Lower lobe of right lung (tissue), 2 donors: ENCODE data around the gene MBD1. TPM values are rescaled to one million over a fixed set of nuclear protein-coding genes. Genes with fewer than 3 reads are reported as not detected.
A peak's percentile ranks its signal among the peaks of the same experiment; 100 is the strongest.

ENCODE experiments used
- ATAC-seq, 2 donors: fragments of 200-7000 bp; cut with Tn5 transposase; one replicate each; pipeline ENCODE4 v1.9.1; 2020 to 2022; ENCODE audit warnings: mild to moderate bottlenecking in 2 of 2, moderate library complexity in 2 of 2
- DNase-seq: peaks from one replicate; pipeline ENCODE4 v3.0.0-alpha.2; 2020
- H3K27ac ChIP-seq: fragments of 200-600 bp; one replicate; pipeline ENCODE4 v1.8.0; 2022
- H3K27me3 ChIP-seq: fragments of 200-600 bp; one replicate; pipeline ENCODE4 v1.8.0; 2022; ENCODE audit warnings: low read depth
- H3K36me3 ChIP-seq: fragments of 200-600 bp; one replicate; pipeline ENCODE4 v1.8.0; 2022; ENCODE audit warnings: mild to moderate bottlenecking
- H3K4me1 ChIP-seq: fragments of 200-600 bp; one replicate; pipeline ENCODE4 v1.8.0; 2022
- H3K4me3 ChIP-seq: fragments of 200-600 bp; one replicate; pipeline ENCODE4 v1.8.0; 2022; ENCODE audit warnings: mild to moderate bottlenecking
- H3K9me3 ChIP-seq: fragments of 200-600 bp; one replicate; pipeline ENCODE4 v1.8.0; 2022
- intact Hi-C: fragments of 100-400 bp; cut with DNase I; formaldehyde crosslinking; loops from one replicate; pipeline ENCODE4 v1.11.0; 2022
- total RNA-seq: library from RNA; stranded (reverse); fragmentation: NEBNext Ultra II Directional; extraction: Animal tissue kit (Norgen Biotek cat#: 25700); gene quantifications from one replicate; pipeline ENCODE4 v1.2.1, GENCODE V29; 2021
- TF ChIP-seq, protein P1 (sequence below): fragments of 200-600 bp; IDR thresholded peaks from one replicate; pipeline ENCODE4 v1.8.0; 2022; ENCODE audit warnings: antibody characterized with exemption, mild to moderate bottlenecking
- donor health status: DM: no; HTN: yes; CAD: no; lungs with severe emphysema.

The MBD1 gene
- total RNA-seq, 1 donor from 2014 or later = 64.1 TPM

DNA sequence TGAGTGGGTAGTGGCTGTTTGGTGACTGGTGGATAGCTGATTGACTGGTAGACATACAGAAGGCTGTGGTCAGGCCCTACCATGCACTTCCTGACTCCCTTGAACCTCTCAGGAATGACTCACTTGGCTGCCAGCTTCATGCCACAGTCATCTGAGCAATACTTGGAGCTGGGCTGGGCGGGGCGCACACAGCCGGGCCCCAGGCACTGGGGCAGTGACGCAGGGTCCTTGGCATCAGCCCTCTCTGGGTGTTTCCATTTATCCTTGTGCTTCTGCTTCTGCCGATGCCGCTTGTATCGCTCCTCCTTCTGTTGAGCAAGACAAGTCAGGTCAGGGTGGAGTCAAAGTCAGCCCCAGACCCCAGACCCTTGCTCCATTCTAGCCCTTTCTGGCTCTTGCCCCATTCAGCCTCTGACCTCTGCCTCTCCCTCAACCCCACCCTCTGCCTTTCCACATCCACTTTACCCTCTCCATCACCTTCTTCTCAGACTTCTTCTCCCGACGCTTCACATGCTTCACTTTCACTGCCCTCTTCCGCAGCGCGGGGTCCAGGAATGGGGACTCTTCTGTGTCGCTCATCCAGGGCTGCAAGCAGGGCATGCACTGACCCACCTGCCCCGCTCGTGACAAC is 3.0 kb upstream of the MBD1 start:
- H3K27ac ChIP-seq = no peak overlapping the region
- no peaks in the 10 kb centered on the region for H3K27me3 ChIP-seq
- TF ChIP-seq, protein P1, sequence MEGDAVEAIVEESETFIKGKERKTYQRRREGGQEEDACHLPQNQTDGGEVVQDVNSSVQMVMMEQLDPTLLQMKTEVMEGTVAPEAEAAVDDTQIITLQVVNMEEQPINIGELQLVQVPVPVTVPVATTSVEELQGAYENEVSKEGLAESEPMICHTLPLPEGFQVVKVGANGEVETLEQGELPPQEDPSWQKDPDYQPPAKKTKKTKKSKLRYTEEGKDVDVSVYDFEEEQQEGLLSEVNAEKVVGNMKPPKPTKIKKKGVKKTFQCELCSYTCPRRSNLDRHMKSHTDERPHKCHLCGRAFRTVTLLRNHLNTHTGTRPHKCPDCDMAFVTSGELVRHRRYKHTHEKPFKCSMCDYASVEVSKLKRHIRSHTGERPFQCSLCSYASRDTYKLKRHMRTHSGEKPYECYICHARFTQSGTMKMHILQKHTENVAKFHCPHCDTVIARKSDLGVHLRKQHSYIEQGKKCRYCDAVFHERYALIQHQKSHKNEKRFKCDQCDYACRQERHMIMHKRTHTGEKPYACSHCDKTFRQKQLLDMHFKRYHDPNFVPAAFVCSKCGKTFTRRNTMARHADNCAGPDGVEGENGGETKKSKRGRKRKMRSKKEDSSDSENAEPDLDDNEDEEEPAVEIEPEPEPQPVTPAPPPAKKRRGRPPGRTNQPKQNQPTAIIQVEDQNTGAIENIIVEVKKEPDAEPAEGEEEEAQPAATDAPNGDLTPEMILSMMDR = no peak
- no peaks in the 10 kb centered on the region for H3K9me3 ChIP-seq
- H3K4me3 ChIP-seq = no peak overlapping the region
- ATAC-seq (no peak), DNase-seq (no peak)
- H3K36me3 ChIP-seq = peaks cover 45% of the 10 kb centered on the region
- peaks cover 39% of the 10 kb centered on the region for H3K4me1 ChIP-seq
- intact Hi-C loops = no loop called here

DNA sequence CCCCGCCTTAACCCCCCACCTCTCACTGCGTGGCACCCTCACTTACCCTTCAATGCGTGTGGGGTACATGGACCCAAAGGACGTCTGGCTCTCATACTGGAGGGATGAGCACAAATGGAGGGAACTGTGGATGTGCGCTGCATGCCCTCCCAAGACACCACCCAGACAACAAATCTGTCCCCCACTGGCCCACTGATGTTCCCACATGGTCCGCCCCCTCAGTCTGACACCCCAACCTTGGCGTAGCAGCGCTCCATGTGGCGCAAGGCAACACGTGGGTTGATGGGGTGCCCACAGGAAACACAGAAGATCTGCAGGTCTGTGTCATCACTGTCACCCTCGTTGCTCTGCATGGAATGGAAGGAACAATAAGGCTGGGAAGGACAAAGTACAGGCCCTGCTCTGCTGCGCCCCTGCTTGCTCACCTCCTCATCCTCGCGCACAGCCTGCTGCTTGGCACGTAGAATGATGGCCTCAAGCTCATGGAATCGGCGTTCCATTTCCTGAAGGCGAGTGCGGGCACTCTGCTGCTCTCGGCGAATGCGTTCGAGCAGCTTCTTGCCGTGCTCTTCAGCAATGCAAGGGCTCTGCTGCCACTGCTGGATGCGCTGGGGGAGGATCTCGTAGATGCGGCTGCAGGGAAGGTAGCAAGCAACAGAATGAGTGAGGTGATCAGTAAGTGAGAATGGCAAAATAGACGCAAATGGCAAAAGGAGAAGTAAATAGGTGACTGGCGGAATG is 2.3 kb upstream of the MBD1 start:
- intact Hi-C loops = no loop called here
- TF ChIP-seq, protein P1 = no peak
- ATAC-seq (no peak), DNase-seq (no peak)
- H3K9me3 ChIP-seq = no peaks in the 10 kb centered on the region
- H3K36me3 ChIP-seq = peaks cover 52% of the 10 kb centered on the region
- H3K4me3 ChIP-seq = no peak overlapping the region
- peaks cover 41% of the 10 kb centered on the region for H3K4me1 ChIP-seq
- H3K27me3 ChIP-seq = no peaks in the 10 kb centered on the region
- no peak overlapping the region for H3K27ac ChIP-seq

DNA sequence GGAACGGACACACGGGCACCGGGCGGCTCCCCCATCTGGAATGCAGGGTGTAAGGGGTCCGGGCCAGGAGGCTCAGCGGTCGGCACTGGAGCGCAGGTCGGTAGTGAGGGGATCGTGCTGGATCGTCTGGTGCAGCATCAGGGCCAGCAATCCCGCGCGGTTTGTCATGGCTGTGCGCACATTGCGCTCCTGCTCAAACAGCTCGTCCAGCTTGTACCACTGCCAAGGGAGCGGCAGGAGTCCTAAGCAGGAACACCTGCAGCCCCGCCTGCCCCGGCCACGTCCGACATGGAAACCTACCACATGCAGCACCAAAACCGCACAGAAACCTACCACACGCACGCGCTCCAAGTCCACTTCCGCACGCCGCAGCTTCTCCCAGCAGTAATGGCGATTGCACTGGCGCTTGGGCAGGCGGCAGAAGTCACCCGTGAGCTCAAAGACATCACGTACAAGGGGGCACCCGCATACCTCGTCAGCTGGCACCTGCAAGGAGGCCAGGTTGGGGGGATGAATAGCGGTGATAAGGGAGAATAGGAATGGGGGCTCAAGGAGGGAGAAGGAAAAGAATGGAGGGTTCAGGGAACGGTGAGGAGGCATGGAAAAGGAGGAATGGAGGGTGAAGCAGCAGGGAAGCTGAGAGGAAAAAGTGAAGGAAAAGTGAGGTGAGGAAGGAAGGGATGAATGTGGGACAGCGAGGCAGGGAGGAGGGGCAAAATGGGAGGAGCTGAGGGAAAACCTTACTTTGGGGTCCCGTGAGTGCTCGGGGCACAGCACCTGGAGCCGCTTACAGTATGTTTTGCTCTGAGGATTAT is 1.4 kb upstream of the MBD1 start:
- Histone ChIP-seq H3K9me3 (no peaks in the 10 kb centered on the region), H3K4me3 (no peak overlapping the region), H3K36me3 (peaks cover 60% of the 10 kb centered on the region), H3K27me3 (no peaks in the 10 kb centered on the region), H3K27ac (no peak overlapping the region), H3K4me1 (peaks cover 38% of the 10 kb centered on the region)
- intact Hi-C loops = no loop called here
- no peak for ATAC-seq
- TF ChIP-seq, protein P1 = no peak
- DNase-seq = no peak

DNA sequence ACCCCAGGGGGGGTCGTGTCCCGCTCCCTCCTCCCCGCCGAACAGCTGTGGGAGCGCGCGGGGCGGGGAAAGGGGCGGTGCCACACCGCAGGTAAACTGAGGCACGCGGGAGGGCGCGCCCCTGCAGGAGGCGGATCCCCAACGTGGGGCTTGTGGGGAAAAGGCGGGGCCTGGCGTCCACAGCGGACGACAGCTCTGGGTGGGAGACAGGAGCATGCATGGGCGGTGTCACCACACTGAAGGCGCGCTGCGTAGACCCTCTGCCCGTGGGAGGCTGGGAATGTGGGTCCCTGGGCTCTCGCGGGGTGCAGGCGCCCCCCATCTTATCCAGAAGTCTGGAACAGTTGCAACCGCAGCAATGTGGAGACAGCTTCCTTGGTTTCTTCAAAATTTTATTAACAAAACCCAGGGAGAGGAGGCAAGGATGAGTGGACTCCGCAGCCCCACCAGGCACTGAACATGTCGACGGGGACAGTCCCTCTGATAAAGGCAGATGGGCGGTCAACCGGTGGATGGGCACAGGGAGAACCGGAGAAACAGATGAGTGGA is 723 bp upstream of the MBD1 start:
- intact Hi-C loops = no loop called here
- ATAC-seq (peak in 1 of 2 donors; percentile 1), DNase-seq (no peak)
- H3K4me1 ChIP-seq = peaks cover 38% of the 10 kb centered on the region
- H3K27ac ChIP-seq = peak overlapping the region; percentile 89
- peaks cover 66% of the 10 kb centered on the region for H3K36me3 ChIP-seq
- no peaks in the 10 kb centered on the region for H3K27me3 ChIP-seq
- no peaks in the 10 kb centered on the region for H3K9me3 ChIP-seq
- peak overlapping the region; percentile 90 for H3K4me3 ChIP-seq
- TF ChIP-seq, protein P1 = no peak

DNA sequence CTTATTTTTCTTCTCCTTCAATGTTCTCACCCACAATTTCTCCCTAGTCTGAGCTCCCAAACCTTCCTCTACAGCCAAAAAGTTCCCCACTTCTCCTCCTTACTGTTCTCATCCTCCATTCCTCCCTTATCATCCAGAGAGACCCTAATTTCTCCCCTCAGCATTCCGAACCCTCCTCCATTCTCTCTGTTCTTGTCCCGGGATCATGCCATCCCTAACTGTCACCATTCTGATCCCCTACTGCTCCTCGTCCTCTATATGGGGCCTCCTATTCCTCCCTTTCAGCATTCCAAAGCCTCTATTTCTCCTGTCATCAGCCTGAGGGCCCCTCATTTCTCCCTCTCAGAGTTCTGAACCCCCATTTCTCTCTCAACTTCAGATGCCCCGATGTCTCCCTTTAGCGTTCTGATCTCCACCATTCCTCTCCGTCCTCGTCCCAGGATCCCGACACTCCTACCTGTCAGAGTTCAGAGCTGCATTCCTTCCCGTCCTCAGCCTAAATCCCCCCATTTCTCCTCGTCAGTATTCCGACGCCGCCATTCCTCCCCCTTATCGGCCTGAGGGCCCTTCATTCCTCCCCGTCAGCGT is 522 bp downstream of the MBD1 start:
- DNase-seq (no peak), ATAC-seq (no peak)
- peaks cover 71% of the 10 kb centered on the region for H3K36me3 ChIP-seq
- H3K4me1 ChIP-seq = peaks cover 31% of the 10 kb centered on the region
- peak overlapping the region; percentile 90 for H3K4me3 ChIP-seq
- H3K9me3 ChIP-seq = no peaks in the 10 kb centered on the region
- intact Hi-C loops = no loop called here
- no peaks in the 10 kb centered on the region for H3K27me3 ChIP-seq
- TF ChIP-seq, protein P1 = no peak
- H3K27ac ChIP-seq = peak overlapping the region; percentile 89
